Activated CD8-positive, alpha-beta T cell treated with anti-CD3 and anti-CD28 coated beads for 36 hours (primary cell): ENCODE measurements around the gene NECAB3. TPM values are rescaled to one million over a fixed set of nuclear protein-coding genes. Genes with fewer than 3 reads are reported as not detected.

Experiments
- ATAC-seq: fragments of 200-7000 bp; cut with Tn5 transposase; one replicate; pipeline ENCODE4 v1.10.0; 2021; ENCODE audit warnings: mild to moderate bottlenecking, moderate library complexity
- CTCF ChIA-PET: fragments of 350-600 bp; sonication (Branson Sonifier 250); formaldehyde crosslinking; loops from one replicate; lab custom pipeline; 2021; ENCODE audit warnings: antibody characterized with exemption; lab: Charles Lee
- POLR2A ChIA-PET: fragments of 350-600 bp; sonication (Branson Sonifier 250); formaldehyde crosslinking; loops from one replicate; lab custom pipeline; 2021; ENCODE audit warnings: antibody characterized with exemption; lab: Charles Lee
- DNase-seq: peaks from one replicate; pipeline ENCODE4 v3.0.0-alpha.2; 2020
- H3K27ac Mint-ChIP-seq: one replicate; pipeline ENCODE4 v1.8.0; 2021; ENCODE audit warnings: mild to moderate bottlenecking, mixed read lengths
- H3K27me3 Mint-ChIP-seq: one replicate; pipeline ENCODE4 v1.8.0; 2021; ENCODE audit warnings: mixed read lengths
- H3K36me3 Mint-ChIP-seq: one replicate; pipeline ENCODE4 v1.8.0; 2021; ENCODE audit warnings: low read depth, mixed read lengths
- H3K4me1 Mint-ChIP-seq: one replicate; pipeline ENCODE4 v1.8.0; 2021; ENCODE audit warnings: low read depth, mixed read lengths
- H3K4me3 Mint-ChIP-seq: one replicate; pipeline ENCODE4 v1.8.0; 2021; ENCODE audit warnings: mild to moderate bottlenecking, moderate library complexity, mixed read lengths
- H3K9me3 Mint-ChIP-seq: one replicate; pipeline ENCODE4 v1.8.0; 2021; ENCODE audit warnings: mixed read lengths
- intact Hi-C: fragments of 100-400 bp; cut with micrococcal nuclease; formaldehyde crosslinking; loops from one replicate; pipeline ENCODE4 v1.10.0; 2022
- total RNA-seq, 2 experiments: library from RNA; stranded (reverse); gene quantifications; one replicate each; pipeline ENCODE4 v1.2.3, GENCODE V29; 2021
- TF ChIP-seq, protein P1 (sequence below): fragments of 200-600 bp; IDR thresholded peaks from one replicate; pipeline ENCODE4 v1.8.0; 2022; ENCODE audit warnings: antibody characterized with exemption, mild to moderate bottlenecking

The NECAB3 gene
- total RNA-seq, 2 experiments from 2014 or later: 13.7 to 16.0 TPM

DNA sequence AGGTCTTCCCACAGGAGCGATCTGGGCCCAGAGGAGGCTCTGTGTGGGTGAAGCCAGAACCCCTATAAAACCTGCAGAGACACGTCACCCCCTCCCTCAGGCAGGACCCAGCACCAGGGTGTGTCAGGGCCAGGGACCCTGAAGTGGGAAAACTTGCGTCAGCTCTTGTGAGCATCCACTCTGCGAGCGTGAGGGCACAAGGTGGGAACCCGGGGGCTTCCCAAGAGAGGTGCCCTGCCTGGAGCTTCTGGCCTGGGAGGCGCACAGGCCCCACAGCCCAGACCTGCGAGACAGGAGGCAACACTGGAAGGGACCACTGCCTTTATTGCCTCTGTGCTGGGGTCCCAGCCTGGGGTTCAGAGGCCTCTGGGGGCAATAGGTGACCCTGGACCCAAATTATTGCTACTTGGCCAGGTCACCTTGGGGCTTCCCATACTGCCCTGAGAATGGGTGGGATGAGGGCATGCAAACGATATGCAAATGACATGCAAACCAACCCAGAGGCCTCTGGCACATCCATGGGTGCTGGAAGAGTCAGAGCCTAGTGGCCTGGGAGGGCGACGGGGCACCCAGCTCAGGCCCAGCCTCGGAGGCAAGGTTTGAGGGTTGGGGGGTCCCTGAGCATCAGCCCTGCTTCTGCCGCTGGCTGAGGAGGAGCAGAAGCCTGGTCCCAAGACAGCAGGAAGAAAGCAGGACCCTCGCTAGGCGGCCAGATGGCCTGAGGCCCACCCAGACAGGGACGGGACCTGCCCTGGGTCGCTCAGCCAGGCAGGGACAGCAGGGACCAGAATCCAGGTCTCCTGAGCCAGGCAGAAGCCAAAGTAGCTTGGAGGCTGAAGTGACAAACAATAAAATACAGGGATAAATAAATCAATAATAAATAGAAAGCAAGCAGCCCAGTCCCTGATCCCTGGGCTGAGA is 17.2 kb downstream of the NECAB3 start:
- TF ChIP-seq, protein P1, sequence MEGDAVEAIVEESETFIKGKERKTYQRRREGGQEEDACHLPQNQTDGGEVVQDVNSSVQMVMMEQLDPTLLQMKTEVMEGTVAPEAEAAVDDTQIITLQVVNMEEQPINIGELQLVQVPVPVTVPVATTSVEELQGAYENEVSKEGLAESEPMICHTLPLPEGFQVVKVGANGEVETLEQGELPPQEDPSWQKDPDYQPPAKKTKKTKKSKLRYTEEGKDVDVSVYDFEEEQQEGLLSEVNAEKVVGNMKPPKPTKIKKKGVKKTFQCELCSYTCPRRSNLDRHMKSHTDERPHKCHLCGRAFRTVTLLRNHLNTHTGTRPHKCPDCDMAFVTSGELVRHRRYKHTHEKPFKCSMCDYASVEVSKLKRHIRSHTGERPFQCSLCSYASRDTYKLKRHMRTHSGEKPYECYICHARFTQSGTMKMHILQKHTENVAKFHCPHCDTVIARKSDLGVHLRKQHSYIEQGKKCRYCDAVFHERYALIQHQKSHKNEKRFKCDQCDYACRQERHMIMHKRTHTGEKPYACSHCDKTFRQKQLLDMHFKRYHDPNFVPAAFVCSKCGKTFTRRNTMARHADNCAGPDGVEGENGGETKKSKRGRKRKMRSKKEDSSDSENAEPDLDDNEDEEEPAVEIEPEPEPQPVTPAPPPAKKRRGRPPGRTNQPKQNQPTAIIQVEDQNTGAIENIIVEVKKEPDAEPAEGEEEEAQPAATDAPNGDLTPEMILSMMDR: no peak
- no peak overlapping the region for H3K4me3 Mint-ChIP-seq
- no peaks in the 10 kb centered on the region for H3K36me3 Mint-ChIP-seq
- CTCF ChIA-PET: no interaction called here
- DNase-seq: no peak
- no peak overlapping the region for H3K27ac Mint-ChIP-seq
- no peaks in the 10 kb centered on the region for H3K9me3 Mint-ChIP-seq
- no peaks in the 10 kb centered on the region for H3K27me3 Mint-ChIP-seq
- POLR2A ChIA-PET: interaction anchor here (3.8 kb wide), 1 partner anchor 10 kb away, joined by 16 read pairs; the partner anchor contains the start of gene ACTL10
- no peak for ATAC-seq
- intact Hi-C loops: no loop called here
- H3K4me1 Mint-ChIP-seq: peaks cover 12% of the 10 kb centered on the region

DNA sequence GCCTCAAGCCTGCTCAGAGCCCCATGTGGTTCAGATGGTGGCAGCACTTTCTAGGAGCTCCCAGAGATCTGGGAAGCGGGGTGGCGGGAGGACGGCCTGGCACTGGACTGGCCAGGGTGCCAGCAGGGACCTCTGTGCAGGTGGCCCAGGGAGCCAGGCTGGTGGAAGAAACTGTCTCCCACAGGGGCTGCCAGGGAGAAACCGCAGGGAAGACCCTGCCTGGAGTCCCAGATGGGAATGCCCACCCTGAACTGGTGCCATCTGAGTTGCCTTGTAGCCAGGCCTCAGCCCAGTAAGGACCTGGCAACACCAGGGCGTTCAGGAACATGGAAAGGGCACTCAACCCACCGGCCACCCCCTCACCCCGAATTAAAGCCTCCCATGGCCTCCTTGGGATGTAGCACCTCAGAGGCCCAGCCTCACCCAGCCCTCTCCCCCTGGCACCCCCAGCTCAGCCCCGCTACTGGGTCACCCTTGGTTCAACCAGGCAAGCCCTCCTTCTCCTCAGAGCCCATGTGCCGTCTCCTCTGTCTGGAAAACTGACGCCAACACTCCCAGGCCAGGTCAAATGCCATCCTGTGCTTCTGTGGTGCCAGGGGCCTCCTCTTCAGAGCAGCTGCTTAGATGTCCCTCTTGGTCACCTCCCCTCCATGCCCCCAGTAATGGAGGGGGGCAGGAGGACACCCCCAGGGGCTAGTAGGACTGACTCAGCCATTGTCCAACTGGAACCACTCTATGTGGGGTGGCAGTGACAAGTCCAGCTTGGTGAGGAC is 18.0 kb downstream of the NECAB3 start:
- no peaks in the 10 kb centered on the region for H3K9me3 Mint-ChIP-seq
- no peaks in the 10 kb centered on the region for H3K27me3 Mint-ChIP-seq
- H3K4me1 Mint-ChIP-seq: peaks cover 15% of the 10 kb centered on the region
- H3K4me3 Mint-ChIP-seq: no peak overlapping the region
- no peaks in the 10 kb centered on the region for H3K36me3 Mint-ChIP-seq
- ATAC-seq (no peak), DNase-seq (no peak)
- TF ChIP-seq, protein P1: no peak
- no peak overlapping the region for H3K27ac Mint-ChIP-seq
- CTCF ChIA-PET: interaction anchor here (0.8 to 1.1 kb wide), 2 partner anchors 199 to 210 kb away, joined by 3 read pairs; no protein-coding TSS in a partner anchor
- POLR2A ChIA-PET: interaction anchor here (3.8 kb wide), 1 partner anchor 11 kb away, joined by 16 read pairs; the partner anchor contains the start of gene ACTL10
- intact Hi-C loops: no loop called here

DNA sequence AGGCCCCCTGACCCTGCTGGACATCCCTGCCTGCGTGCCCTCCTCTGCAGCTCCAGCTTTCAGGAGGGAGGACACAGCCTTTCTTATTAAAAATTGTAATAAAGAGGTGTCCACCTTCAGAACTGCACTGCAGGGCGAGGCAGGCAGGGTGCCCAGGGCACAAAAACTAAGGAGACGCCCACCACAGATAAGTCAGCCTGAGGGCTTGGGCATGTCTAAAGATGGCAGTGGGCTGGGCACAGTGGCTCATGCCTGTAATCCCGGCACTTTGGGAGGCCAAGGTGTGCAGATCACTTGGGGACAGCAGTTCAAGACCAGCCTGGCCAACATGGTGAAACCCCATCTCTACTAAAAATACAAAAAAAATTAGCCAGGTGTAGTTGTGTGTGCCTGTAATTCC is 19.1 kb downstream of the NECAB3 start:
- ATAC-seq: no peak
- no peak for DNase-seq
- intact Hi-C loops: no loop called here
- Mint-ChIP-seq H3K36me3 (no peaks in the 10 kb centered on the region), H3K4me1 (peaks cover 15% of the 10 kb centered on the region), H3K27me3 (no peaks in the 10 kb centered on the region), H3K27ac (no peak overlapping the region), H3K9me3 (no peaks in the 10 kb centered on the region), H3K4me3 (no peak overlapping the region)
- ChIA-PET POLR2A (no interaction called here), CTCF (interaction anchor here (0.6 to 1.1 kb wide), 2 partner anchors 25 to 209 kb away, joined by 3 read pairs; no protein-coding TSS in a partner anchor)
- TF ChIP-seq, protein P1: no peak

DNA sequence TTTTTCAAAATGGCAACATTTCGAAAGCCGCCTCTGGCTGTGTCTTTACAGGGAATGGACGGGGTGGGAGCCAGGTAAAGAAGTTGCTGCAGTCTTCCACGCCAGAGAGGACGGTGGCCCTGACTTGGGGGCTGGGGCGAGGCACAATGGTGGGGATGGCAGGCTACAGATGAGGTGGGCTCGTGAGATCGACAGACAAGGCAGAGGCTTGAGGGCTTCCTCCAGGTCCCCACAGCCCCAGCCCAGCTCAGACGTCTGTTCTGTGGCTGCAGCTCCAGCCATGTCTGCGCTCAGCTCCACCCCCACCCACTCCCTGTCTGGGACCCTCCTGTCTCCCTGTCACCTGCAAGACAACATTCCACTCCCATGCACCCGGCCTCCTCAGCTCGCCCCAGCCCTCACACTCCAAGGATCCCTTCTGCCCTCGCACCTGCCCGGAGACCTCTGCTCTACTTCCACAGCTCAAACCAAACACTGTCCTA is 19.5 kb downstream of the NECAB3 start:
- no peak overlapping the region for H3K4me3 Mint-ChIP-seq
- no peaks in the 10 kb centered on the region for H3K36me3 Mint-ChIP-seq
- H3K4me1 Mint-ChIP-seq: peaks cover 17% of the 10 kb centered on the region
- POLR2A ChIA-PET: no interaction called here
- H3K9me3 Mint-ChIP-seq: no peaks in the 10 kb centered on the region
- intact Hi-C loops: loop anchor here (5.0 kb wide), 1 partner anchor 197 kb away; no protein-coding TSS in a partner anchor
- no peak for ATAC-seq
- H3K27me3 Mint-ChIP-seq: no peaks in the 10 kb centered on the region
- CTCF ChIA-PET: interaction anchor here (0.6 to 2.3 kb wide), 3 partner anchors 13 to 209 kb away, joined by 3 to 18 read pairs (median 3); partner anchors contain the start of gene ACTL10
- no peak for DNase-seq
- TF ChIP-seq, protein P1: no peak
- no peak overlapping the region for H3K27ac Mint-ChIP-seq
